Testis (tissue), 2 donors: ENCODE results near the gene PML.

Source experiments
- CTCF ChIP-seq, 3 experiments: fragments of 450-650 bp in 2 of 3; fragments of 200-600 bp in 1 of 3; sonication (generic) in 1 of 3; IDR thresholded peaks; one replicate each; pipeline ENCODE4 v1.5.1; 2016 to 2019; ENCODE audit warnings: antibody characterized with exemption in 3 of 3, mild to moderate bottlenecking in 2 of 3, moderate library complexity in 1 of 3
- POLR2A ChIP-seq: fragments of 450-650 bp; IDR thresholded peaks from one replicate; pipeline ENCODE4 v1.6.1; 2017; ENCODE audit warnings: antibody characterized with exemption, mild to moderate bottlenecking, moderate library complexity

GRCh38 chr15:73982222-73982962, 12.1 kb upstream of the PML start:
- no peak for TF ChIP-seq CTCF (IDR thresholded peaks at IDR 0.05)
- no peak for TF ChIP-seq POLR2A
